Esophagus squamous epithelium (tissue), 4 donors: ENCODE results near the gene CHST1.

Experiments used
- CTCF ChIP-seq, 6 experiments: fragments of 450-650 bp in 4 of 6; fragments of 200-600 bp in 2 of 6; sonication (generic) in 2 of 6; IDR thresholded peaks; one replicate each; pipeline ENCODE4 v1.5.1; 2016 to 2019; ENCODE audit warnings: antibody characterized with exemption in 6 of 6, mild to moderate bottlenecking in 4 of 6, moderate library complexity in 4 of 6
- POLR2A ChIP-seq, 4 donors: fragments of 450-650 bp; IDR thresholded peaks; one replicate each; pipeline ENCODE4 v1.6.1; 2017; ENCODE audit warnings: antibody characterized with exemption in 4 of 4, mild to moderate bottlenecking in 4 of 4, moderate library complexity in 3 of 4

- TF ChIP-seq CTCF (IDR thresholded peaks at IDR 0.05) (no peak), POLR2A (IDR thresholded peaks at IDR 0.05) (no peak)
Measured at GRCh38 chr11:45609337-45609736, 56.1 kb downstream of the CHST1 start.
